OCI-LY3 (cell line): ENCODE measurements around the gene HS3ST3A1.

Experiments used
- CTCF ChIP-seq: fragments of 200-600, 300-600 bp; sonication (generic); IDR thresholded peaks from 2 replicates; pipeline ENCODE4 v1.5.1; 2014; ENCODE audit warnings: antibody characterized with exemption, low read length, low read depth
- EZH2phosphoT487 ChIP-seq: fragments of 200-600 bp; shearing (Covaris generic); IDR thresholded peaks from 2 replicates; pipeline ENCODE4 v1.6.1; 2018; ENCODE audit warnings: antibody characterized with exemption, mixed run types, low read depth

GRCh38 chr17:13462146-13462545 lies 139.6 kb downstream of the HS3ST3A1 start:
- TF ChIP-seq CTCF, result no peak
- no peak for TF ChIP-seq EZH2phosphoT487
